OCI-LY1 (cell line): ENCODE measurements around the gene PLEKHG3.

Experiments used
- H2AFZ ChIP-seq: fragments of 200-600 bp; sonication (generic), shearing (Covaris generic); 2 replicates; pipeline ENCODE4 v1.6.0; 2014; ENCODE audit warnings: antibody characterized with exemption, mild to moderate bottlenecking, low read length
- H3F3A ChIP-seq: fragments of 200-600 bp; sonication (generic), shearing (Covaris generic); 2 replicates; pipeline ENCODE4 v1.6.0; 2014; ENCODE audit warnings: mild to moderate bottlenecking, antibody characterized with exemption, low read length, moderate library complexity; ENCODE audit not compliant: insufficient read depth
- H3K27ac ChIP-seq: fragments of 200-600 bp; sonication (generic); 2 replicates; pipeline ENCODE4 v1.5.1; 2014; ENCODE audit warnings: low read length, mixed run types, mild to moderate bottlenecking, low read depth; ENCODE audit not compliant: poor library complexity, severe bottlenecking
- H3K27me3 ChIP-seq: fragments of 200-600 bp; sonication (generic); 2 replicates; pipeline ENCODE4 v1.6.0; 2014; ENCODE audit warnings: antibody characterized with exemption, mild to moderate bottlenecking, low read length, moderate library complexity; ENCODE audit not compliant: insufficient read depth
- H3K36me3 ChIP-seq: fragments of 200-600 bp; sonication (generic); 2 replicates; pipeline ENCODE4 v1.6.1; 2014; ENCODE audit warnings: mild to moderate bottlenecking, antibody characterized with exemption, low read length, moderate library complexity, mixed read lengths; ENCODE audit not compliant: insufficient read depth
- H3K4me1 ChIP-seq: fragments of 200-600 bp; sonication (generic); 2 replicates; pipeline ENCODE4 v1.5.1; 2014; ENCODE audit warnings: mild to moderate bottlenecking, low read length, moderate library complexity; ENCODE audit not compliant: insufficient read depth, severe bottlenecking
- H3K4me2 ChIP-seq: fragments of 200-600 bp; sonication (generic), shearing (Covaris generic); 2 replicates; pipeline ENCODE4 v1.6.1; 2014; ENCODE audit warnings: low read length
- H3K4me3 ChIP-seq: fragments of 200-600 bp; sonication (generic); 2 replicates; pipeline ENCODE4 v1.5.1; 2014; ENCODE audit warnings: low read length, low read depth, mild to moderate bottlenecking, mixed read lengths; ENCODE audit not compliant: poor library complexity, severe bottlenecking
- H3K79me2 ChIP-seq: fragments of 200-600 bp; shearing (Covaris generic); 2 replicates; pipeline ENCODE4 v1.6.1; 2016; ENCODE audit warnings: mixed run types, low read length, mixed read lengths; ENCODE audit not compliant: insufficient read depth
- H3K9ac ChIP-seq: fragments of 200-600 bp; sonication (generic), shearing (Covaris generic); 2 replicates; pipeline ENCODE4 v1.6.1; 2014; ENCODE audit warnings: mild to moderate bottlenecking, low read length, mixed read lengths
- H3K9me2 ChIP-seq: fragments of 200-600 bp; sonication (generic), shearing (Covaris generic); 2 replicates; pipeline ENCODE4 v1.6.1; 2014; ENCODE audit warnings: low read depth, mild to moderate bottlenecking, low read length, mixed read lengths
- H3K9me3 ChIP-seq: fragments of 200-600 bp; shearing (Covaris generic); 2 replicates; pipeline ENCODE4 v1.6.1; 2014; ENCODE audit warnings: low read length, mixed read lengths
- H4K20me1 ChIP-seq: fragments of 200-600 bp; sonication (generic), shearing (Covaris generic); 2 replicates; pipeline ENCODE4 v1.6.0; 2016; ENCODE audit warnings: mild to moderate bottlenecking, low read length; ENCODE audit not compliant: insufficient read depth
- EZH2 ChIP-seq: fragments of 200-600 bp; sonication (generic), shearing (Covaris generic); IDR thresholded peaks from 2 replicates; pipeline ENCODE4 v1.8.0; 2017; ENCODE audit warnings: borderline replicate concordance, mixed run types, mild to moderate bottlenecking, antibody characterized with exemption, low read length, moderate library complexity, mixed read lengths
- TF ChIP-seq, protein P1 (sequence below): fragments of 200-600 bp; sonication (generic), shearing (Covaris generic); IDR thresholded peaks from 2 replicates; pipeline ENCODE4 v1.5.1; 2017; ENCODE audit warnings: mild to moderate bottlenecking, antibody characterized with exemption, low read length, moderate library complexity, mixed read lengths

PLEKHG3 gene

DNA sequence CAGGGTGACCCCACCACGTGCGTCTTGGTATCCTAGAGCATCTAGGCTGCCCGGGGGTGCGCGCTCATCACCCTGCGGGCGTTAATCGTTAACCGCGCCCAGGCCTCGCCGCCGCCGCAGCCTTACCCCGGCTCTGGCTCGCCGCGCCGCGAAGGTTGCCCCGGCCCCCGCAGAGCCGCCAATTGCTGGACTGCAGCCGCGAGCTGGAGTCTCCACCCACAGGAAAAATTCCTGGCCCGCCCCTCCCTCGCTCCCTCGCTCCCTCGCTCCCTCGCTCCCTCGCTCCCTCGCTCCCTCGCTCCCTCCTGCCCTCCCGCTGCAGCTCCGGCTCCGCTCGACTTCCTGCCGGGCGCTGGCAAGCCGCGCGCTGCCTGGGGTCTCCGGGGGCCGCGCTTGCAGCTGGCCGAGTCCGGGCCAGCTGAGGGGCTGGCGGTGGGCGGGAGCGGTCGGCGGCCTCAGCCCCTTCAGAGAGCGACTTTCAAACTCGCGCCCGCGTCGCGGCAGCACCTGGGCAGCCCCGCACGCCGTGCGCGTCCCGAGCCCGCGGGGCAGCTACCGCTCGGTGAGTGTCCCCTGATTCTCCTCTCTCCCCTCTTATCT is at the start of gene PLEKHG3:
Gene PLEKHG3, plus strand, starts transcription at position 282 of the 600 bp plus-strand sequence. CDS start 23,208 bp downstream, outside the sequence.
- Histone ChIP-seq H3K36me3 (no peaks in the 10 kb centered on the region), H3K27me3 (no peaks in the 10 kb centered on the region; the same call in 1 of the 2 replicates), H3K9me2 (no peaks in the 10 kb centered on the region), H4K20me1 (no peaks in the 10 kb centered on the region), H2AFZ (no peak within 1 kb of the TSS), H3F3A (no peaks in the 10 kb centered on the region), H3K27ac (no peak within 1 kb of the TSS), H3K4me2 (no peak within 1 kb of the TSS), H3K4me1 (no peaks in the 10 kb centered on the region), H3K4me3 (no peak within 1 kb of the TSS), H3K79me2 (no peaks in the 10 kb centered on the region), H3K9ac (no peak within 1 kb of the TSS), H3K9me3 (no peaks in the 10 kb centered on the region)
- TF ChIP-seq EZH2 = no peak
- TF ChIP-seq, protein P1, sequence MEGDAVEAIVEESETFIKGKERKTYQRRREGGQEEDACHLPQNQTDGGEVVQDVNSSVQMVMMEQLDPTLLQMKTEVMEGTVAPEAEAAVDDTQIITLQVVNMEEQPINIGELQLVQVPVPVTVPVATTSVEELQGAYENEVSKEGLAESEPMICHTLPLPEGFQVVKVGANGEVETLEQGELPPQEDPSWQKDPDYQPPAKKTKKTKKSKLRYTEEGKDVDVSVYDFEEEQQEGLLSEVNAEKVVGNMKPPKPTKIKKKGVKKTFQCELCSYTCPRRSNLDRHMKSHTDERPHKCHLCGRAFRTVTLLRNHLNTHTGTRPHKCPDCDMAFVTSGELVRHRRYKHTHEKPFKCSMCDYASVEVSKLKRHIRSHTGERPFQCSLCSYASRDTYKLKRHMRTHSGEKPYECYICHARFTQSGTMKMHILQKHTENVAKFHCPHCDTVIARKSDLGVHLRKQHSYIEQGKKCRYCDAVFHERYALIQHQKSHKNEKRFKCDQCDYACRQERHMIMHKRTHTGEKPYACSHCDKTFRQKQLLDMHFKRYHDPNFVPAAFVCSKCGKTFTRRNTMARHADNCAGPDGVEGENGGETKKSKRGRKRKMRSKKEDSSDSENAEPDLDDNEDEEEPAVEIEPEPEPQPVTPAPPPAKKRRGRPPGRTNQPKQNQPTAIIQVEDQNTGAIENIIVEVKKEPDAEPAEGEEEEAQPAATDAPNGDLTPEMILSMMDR = no peak

DNA sequence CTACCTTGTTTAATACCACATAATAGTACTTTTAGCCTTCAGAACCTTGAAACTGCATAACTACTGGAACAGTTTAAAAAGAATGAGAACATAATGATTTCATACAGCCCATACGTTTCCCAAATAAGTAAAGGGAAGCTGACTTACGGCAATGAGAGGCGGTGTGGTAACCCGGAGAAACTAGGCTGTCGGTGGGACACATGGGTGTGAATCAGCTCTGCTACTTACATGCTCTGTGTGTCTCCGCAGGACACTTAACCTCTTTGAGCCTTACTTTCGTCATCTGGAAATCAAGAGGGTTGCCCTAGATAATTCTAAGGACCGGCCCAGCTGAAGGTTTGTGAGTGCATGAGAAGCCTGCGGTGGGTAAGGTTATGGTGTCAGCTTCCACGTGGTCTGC is 49.3 kb upstream of the PLEKHG3 start:
- Histone ChIP-seq H3K79me2 (no peaks in the 10 kb centered on the region), H3K4me3 (no peak overlapping the region), H3K9me2 (no peaks in the 10 kb centered on the region), H4K20me1 (no peaks in the 10 kb centered on the region), H3K4me1 (no peaks in the 10 kb centered on the region), H3K4me2 (no peak overlapping the region), H3K36me3 (no peaks in the 10 kb centered on the region), H3F3A (no peaks in the 10 kb centered on the region), H3K9me3 (no peaks in the 10 kb centered on the region), H2AFZ (no peak overlapping the region), H3K27me3 (peaks cover 4% of the 10 kb centered on the region), H3K9ac (no peak overlapping the region), H3K27ac (no peak overlapping the region)
- no peak for TF ChIP-seq EZH2
- TF ChIP-seq, protein P1 = no peak

DNA sequence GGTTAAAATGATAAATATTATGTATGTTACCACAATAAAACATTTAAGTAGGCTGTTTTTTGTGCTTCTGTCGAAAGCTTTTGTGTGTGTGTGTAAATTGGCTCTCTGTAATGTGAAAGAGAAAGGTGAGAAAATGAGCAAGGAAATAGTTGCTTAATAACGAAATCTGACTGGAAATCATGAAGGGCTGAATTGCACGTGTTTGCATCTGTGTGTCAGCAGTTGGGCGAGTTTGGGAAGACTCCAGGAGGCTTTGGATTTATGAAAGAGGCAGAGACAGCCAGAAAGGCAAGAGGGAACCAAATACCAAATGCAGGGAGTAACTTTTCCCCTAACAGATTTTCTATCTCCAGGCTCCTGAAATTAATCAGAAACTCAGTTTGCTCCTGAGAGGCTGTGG is 47.2 kb upstream of the PLEKHG3 start:
- Histone ChIP-seq H3K27me3 (peaks cover 4% of the 10 kb centered on the region; the same call in 1 of the 2 replicates), H3K36me3 (no peaks in the 10 kb centered on the region), H4K20me1 (no peaks in the 10 kb centered on the region), H3K4me1 (no peaks in the 10 kb centered on the region), H3K9me3 (no peaks in the 10 kb centered on the region), H3K9ac (no peak overlapping the region), H2AFZ (no peak overlapping the region), H3F3A (no peaks in the 10 kb centered on the region), H3K9me2 (no peaks in the 10 kb centered on the region), H3K27ac (no peak overlapping the region), H3K4me3 (no peak overlapping the region), H3K79me2 (no peaks in the 10 kb centered on the region), H3K4me2 (no peak overlapping the region)
- TF ChIP-seq EZH2 = no peak
- TF ChIP-seq, protein P1 = no peak
